HG03175 (cell line): ENCODE measurements around the gene BHLHE40.

Source experiments
- ATAC-seq: cut with Tn5 transposase; IDR thresholded peaks from one replicate; pipeline ENCODE4 v1.9.1; 2021; ENCODE audit warnings: mild to moderate bottlenecking, moderate library complexity; ENCODE audit not compliant: unreplicated experiment

BHLHE40 gene

DNA sequence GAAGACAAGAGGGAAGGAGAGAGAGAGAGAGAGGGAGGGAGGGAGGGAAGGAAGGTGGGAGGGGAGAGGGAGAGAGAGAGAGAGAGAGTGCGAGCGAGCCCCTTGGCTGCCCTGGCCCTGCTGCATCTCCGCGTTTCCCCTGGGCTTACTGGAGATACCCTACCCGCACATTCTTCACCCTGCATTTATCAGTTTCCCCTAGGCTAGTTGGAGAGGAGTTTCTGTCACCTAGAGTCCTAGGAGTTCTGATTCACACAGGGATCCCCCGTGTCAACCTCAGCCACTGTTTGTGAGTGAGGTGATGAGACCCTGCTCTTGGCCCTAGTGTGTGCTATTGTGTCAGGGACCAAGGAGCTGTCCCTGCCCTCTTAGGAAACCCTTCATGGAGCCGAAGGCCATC lies 18.7 kb downstream of the BHLHE40 start:
- no peak for ATAC-seq

GRCh38 chr3:4999531-5000184 lies 20.4 kb downstream of the BHLHE40 start:
- ATAC-seq, result no peak

GRCh38 chr3:5001135-5001534 lies 21.9 kb downstream of the BHLHE40 start:
- ATAC-seq, result no peak

DNA sequence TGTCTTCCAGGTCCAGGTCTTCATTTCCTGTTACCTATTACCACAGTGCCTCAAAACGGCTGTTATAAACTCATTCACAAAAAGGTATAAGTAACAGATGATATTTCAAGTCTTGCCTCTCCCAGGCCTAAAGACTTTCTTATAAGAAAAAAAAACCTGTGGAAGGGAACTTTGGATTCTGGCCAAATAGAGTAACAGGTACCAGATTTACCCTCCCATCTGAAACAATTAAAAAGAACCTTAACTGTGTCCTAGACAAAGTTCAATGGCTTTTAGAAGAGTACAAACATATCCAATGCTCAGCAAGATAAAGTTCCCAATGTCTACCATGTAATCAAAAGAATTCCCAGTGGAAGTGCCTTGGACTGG lies 22.6 kb downstream of the BHLHE40 start:
- no peak for ATAC-seq

- no peak for ATAC-seq
Measured at GRCh38 chr3:5002174-5002870, 23.1 kb downstream of the BHLHE40 start.

DNA sequence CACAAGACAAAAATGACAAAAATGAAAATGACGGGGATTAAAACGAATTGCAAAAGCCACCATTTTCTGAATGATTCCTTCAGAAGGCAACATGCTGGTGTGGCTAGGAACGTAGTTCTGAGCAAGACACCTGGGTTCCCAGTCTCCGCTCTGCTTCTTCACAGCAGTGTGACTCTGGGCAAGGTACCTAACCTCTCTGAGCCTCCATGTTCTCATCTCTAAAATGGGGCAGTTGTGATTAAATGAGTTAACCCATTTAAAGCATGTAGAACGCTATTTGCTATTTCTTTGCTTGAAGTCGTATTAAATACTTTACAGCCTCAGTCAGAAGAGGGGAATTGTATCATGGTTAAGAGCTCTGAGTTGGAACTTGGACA lies 23.6 kb downstream of the BHLHE40 start:
- no peak for ATAC-seq

DNA sequence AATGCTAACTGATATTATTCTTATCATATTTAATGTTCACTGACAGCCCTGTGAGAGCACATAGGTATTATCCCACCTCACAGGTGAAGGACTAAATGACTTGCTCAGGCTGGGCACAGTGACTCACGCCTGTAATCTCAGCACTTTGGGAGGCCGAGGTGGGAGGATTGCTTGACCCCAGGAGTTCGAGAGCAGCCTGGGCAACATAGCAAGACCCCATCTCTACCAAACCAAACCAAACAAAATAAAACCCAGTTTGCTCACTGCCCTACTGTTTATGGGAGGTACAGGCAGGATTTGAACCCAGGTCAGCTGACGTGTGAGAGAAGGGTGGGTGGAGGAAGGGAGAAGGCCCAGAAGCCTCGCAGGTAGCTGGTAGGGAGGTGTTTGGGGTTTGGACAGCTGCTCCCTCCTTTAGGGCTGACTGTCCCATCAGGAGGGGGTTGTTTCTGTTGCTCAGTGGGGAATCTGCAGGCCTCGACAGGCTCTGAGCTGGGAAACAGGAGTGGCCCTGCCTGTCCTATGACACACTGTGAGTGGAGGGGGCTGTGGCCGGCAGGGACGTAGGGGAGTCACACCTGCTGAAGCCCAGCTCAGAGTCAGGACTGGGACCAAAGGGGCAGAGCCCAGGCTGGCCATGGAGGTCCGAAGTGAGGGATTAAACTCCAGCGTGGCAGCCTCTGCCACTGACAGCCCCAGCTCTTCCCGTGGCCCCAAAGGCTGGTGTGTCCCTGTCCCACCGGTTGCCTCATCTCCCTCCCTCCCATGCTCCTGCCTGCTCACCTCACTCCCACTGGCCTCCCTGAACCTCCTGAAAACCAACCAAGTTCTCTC lies 25.3 kb downstream of the BHLHE40 start:
- ATAC-seq, result no peak

DNA sequence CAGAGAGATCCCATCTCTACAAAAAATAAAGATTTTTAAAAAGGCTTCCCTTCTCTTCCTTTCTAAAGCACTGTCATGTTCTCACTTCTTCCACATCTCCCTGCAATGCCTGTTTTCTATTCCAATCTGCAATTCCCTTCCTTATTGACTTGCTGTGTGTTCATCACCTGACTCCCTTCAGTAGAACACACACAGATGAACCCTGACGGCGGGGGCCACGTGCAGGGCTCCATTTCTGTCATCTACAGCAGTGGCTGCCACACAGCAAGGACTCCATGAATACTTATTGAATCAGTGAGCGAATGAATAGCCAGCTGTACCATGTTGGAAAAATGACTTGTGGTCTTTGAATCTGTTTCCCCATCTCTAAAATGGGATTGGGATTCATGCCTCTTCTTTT lies 26.1 kb downstream of the BHLHE40 start:
- no peak for ATAC-seq

DNA sequence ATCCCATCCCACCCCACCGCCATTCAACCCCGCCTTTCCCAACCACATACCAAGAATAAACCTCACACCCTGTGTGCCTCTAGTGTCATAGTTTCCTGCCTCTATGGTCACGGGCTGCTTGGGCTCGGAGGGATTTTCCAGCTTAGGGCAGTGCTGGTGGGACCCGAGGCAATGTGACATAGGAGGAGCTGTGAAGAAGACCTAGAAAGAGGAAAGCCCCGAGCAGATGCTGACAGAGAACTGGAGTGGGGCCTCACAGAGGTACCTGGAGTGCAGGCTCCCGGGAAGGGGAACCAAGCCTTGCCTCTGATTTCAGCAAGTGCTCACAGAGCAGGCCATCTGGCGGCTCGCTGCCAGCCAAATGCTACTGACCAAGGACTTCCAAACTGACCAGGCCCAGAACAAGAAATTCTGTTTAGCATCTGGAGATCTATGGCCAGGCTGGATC lies 27.5 kb downstream of the BHLHE40 start:
- peak; percentile 63 for ATAC-seq

DNA sequence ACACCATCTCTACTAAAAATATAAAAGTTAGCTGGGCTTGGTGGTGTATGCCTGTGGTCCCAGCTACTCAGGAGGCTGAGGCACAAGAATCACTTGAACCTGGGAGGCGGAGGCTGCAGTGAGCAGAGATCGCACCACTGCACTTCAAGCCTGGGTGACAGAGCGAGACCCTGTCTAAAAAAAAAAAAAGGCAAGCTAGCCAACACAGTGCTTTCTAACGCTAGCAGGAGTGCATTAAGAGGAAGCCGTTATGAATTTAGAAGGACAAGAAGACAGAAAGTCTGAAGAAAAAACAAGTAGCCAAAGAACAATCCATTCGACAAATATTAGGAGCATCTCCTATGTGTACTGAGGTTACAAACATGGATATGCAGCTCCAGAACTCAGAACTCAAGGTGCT lies 28.6 kb downstream of the BHLHE40 start:
- ATAC-seq, result no peak

DNA sequence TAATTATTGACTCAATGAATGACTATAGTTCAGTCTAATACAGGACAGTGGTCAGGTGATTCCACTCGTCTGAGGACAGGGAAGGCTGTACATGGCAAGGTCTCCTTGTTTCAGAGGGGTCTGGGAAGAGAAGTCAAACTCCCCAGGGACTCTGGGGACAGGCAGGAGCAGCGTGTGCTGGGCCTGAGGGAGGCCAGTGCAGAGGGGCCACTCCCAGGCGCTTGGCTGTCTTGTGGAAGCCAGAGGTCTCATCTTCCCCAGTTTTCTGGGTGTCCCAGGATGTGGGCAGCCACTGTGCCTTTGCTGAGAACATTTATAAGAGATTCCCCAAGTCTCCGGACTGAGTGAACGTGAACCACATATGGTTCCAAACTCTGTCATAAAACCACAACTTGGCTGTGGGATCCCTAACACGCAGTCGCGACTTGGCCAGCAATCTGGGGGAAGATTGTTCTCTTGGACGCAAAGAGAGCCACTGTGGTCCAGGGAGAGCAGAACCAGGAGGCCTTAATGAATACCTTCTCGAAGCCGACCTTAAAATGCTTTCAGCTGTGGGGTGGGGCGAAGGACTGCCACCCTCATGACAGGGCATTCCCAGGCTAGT lies 30.4 kb downstream of the BHLHE40 start:
- ATAC-seq, result no peak

- ATAC-seq, result no peak
Measured at GRCh38 chr3:5010140-5010539, 30.9 kb downstream of the BHLHE40 start.

- ATAC-seq, result no peak
Measured at GRCh38 chr3:5010706-5011554, 31.7 kb downstream of the BHLHE40 start.

DNA sequence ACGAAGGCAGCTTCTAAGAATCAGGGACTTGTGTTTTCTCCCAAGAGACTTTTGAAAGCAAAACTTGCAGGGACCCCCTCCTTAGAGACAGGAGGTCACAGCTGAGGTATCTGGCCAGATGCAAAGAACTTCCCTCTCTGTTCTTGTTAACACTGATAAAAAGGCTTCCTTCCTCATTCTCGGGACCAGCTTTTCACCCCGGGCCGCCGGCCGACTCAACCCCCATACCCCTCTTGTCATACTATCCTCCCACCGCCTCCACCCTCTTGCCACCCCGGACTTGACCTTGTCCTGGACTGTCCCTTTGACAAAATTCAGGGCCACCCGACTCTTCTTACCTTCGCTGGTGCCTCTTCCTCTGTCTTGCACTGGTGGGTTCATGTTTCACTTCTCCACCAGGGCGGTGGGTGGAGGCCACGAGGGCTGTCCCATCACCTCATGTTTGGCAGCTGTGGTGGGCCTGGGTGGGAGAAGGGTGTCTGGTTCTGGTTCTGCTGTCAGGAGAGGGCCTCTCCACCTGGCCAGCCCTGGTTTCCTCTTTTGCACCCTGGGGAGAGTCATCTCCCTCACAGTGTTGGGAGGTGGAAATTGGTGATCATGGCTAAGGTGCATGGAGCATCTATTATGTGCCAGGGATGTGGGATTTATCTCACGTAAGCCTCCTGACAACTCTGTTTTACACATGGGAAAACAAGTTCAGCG lies 32.5 kb downstream of the BHLHE40 start:
- ATAC-seq, result peak; percentile 49

GRCh38 chr3:5012367-5012766 lies 33.1 kb downstream of the BHLHE40 start:
- ATAC-seq, result no peak

DNA sequence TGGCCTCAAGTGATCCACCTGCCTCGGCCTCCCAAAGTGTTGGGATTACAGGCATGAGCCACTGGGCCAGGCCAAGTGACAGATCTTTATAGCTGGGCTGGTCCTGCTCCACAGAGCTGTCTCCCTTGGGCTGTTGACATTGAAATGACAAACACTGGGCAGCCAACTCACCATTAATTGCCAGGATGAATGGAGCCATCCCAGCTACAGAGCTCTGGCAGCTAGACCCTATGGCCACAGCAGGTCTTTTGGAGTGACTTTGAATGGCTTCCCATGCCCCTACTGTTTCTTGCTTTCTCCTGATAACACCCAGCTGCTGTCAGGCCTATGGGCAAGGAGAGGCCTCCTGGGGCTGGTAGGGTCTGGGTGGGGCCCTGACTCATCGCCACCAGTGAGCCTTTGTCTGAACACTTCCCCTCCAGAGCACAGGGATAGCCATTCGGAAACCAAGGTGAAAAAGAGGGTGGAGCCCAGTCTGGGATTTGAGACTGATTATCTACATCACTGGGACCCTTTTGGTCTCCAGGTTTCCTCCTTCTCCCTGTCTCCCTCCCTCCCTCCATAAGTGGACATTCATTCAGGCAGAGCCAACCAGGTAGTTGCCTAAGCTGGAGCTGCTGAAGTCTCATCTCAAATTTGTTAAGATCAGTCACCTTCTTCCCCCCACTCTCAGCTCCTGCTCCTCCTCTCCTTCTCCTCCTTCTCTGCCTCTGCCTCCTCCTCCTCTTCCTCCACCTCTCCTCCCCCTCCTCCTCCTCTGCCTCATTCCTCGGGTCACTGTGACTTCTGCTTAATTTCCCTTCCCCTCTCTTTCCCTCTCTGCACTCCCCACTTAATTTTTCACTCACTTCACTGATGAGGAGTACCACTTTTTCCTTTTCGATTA lies 34.0 kb downstream of the BHLHE40 start:
- ATAC-seq, result no peak

GRCh38 chr3:5014391-5014790 lies 35.2 kb downstream of the BHLHE40 start:
- no peak for ATAC-seq

- no peak for ATAC-seq
Measured at GRCh38 chr3:5015056-5015455, 35.8 kb downstream of the BHLHE40 start.
